ENCODE results near the gene LRRK1.

DNA sequence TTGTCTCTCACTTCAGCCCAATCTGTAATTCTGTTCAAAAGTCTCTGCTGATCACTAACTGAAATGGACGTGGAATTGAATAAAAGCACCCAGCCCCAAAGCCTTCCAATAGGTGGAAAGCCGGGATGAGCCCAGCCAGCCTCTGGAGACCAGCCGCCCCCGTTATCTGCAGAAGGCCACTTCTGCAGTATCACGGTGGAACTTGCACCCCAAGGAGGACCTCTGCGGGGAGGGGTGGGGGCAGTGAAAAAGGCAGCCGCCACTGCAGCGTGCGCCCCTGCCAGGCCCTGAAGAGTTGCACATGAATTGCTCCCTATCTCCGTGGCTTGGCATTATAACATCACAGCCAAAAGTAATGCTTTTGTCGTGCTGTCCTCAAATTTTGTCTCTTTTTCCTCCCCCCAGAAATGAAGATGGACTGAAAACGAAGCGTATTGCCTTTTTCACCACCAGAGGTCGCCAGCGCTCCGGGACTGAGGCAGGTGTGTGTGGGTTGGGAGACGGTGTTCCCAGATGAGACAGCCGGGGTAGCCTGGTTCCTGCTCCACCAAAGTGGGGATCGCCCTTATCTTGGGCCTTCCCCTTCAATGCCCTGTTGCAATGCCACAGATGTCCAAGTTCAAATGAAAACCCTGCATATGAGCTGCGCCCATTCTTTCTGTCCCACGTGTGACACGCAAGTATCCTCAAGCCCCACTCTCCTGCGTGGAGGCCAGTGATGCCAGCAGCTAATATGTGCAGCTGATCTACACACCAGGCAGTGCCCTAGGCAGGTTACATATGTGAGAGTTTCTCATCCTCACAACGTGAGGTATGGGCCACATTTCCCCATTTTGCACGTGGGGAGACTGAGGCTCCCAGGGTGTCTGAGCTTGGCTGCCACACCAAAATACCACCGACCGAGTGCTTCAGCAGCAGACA is 96.0 kb downstream of the LRRK1 start:
- TF ChIP-seq CTCF (IDR thresholded peaks at IDR 0.05) (peak; percentile 69 to 84 (median 76)), POLR2A (IDR thresholded peaks at IDR 0.05) (no peak), EP300 (IDR thresholded peaks at IDR 0.05) (no peak)

All from gastroesophageal sphincter (tissue), 3 donors.